H1 (cell line): Measurements from ENCODE around the gene SPATA16. TPM values are rescaled to one million over a fixed set of nuclear protein-coding genes. Genes with fewer than 3 reads are reported as not detected.

Source experiments
- CTCF ChIA-PET: fragments of 300-600 bp; sonication (Branson Sonifier 250); formaldehyde crosslinking; loops from one replicate; lab custom pipeline; 2021; ENCODE audit not compliant: partially characterized antibody; lab: Charles Lee
- POLR2A ChIA-PET: fragments of 300-600 bp; sonication (Branson Sonifier 250); formaldehyde crosslinking; loops from one replicate; lab custom pipeline; 2021; ENCODE audit warnings: inconsistent platforms; ENCODE audit not compliant: partially characterized antibody; lab: Charles Lee
- DNase-seq, 2 experiments: peaks; one replicate each; pipeline versions ENCODE4 v3.0.0 to v3.0.0-alpha.2; 2010 to 2022; ENCODE audit warnings: low spot score in 2 of 2, low read depth in 1 of 2, mixed read lengths in 1 of 2
- FAIRE-seq: peaks from 2 replicates; lab custom pipeline; 2011; peaks lifted over from hg19 to GRCh38; lab: Jason Lieb, UNC
- H2AFZ ChIP-seq: 2 replicates; pipeline ENCODE4 v1.8.1; 2012; ENCODE audit warnings: low read length, inconsistent platforms
- H2AK5ac ChIP-seq: 2 replicates; pipeline ENCODE4 v1.6.1; 2013; ENCODE audit warnings: low read depth, low read length
- H2BK120ac ChIP-seq: replicated peaks from 2 replicates; pipeline ENCODE3; 2013; ENCODE audit warnings: low read depth, low read length, inconsistent platforms
- H2BK12ac ChIP-seq: 2 replicates; pipeline ENCODE4 v1.6.1; 2013; ENCODE audit warnings: low read depth, low read length
- H2BK15ac ChIP-seq: 2 replicates; pipeline ENCODE4 v1.6.1; 2013; ENCODE audit warnings: low read length
- H2BK20ac ChIP-seq: 2 replicates; pipeline ENCODE4 v1.6.1; 2013; ENCODE audit warnings: low read length
- H2BK5ac ChIP-seq: 2 replicates; pipeline ENCODE4 v1.6.1; 2013; ENCODE audit warnings: low read depth, low read length
- H3K14ac ChIP-seq: 2 replicates; pipeline ENCODE4 v1.6.1; 2013; ENCODE audit warnings: inconsistent platforms; ENCODE audit not compliant: insufficient read length
- H3K18ac ChIP-seq: 2 replicates; pipeline ENCODE4 v1.6.1; 2013; ENCODE audit warnings: low read length; ENCODE audit errors: extremely low read depth
- H3K23ac ChIP-seq: 2 replicates; pipeline ENCODE4 v1.6.1; 2013; ENCODE audit warnings: inconsistent platforms; ENCODE audit not compliant: insufficient read length
- H3K23me2 ChIP-seq: 2 replicates; pipeline ENCODE4 v1.6.1; 2013; ENCODE audit warnings: low read depth, low read length
- H3K27ac ChIP-seq: 2 replicates; pipeline ENCODE4 v1.6.1; 2011; ENCODE audit warnings: low read depth, low read length, inconsistent platforms
- H3K27me3 ChIP-seq, 4 experiments: replicated peaks in 1 of 4; 1 replicate in 1 of 4; 2 replicates in 3 of 4; pipeline versions ENCODE4 v1.6.1 to v1.8.1; 2011 to 2013; ENCODE audit warnings: low read length in 3 of 4, mild to moderate bottlenecking in 3 of 4, inconsistent platforms in 2 of 4, mixed read lengths in 2 of 4, moderate library complexity in 1 of 4; ENCODE audit not compliant: control insufficient read depth in 3 of 4, insufficient read depth in 3 of 4; ENCODE audit errors: extremely low read depth in 1 of 4
- H3K36me3 ChIP-seq, 4 experiments: 2 replicates each; pipeline versions ENCODE4 v1.6.1 to v1.8.1; 2011 to 2013; ENCODE audit warnings: mild to moderate bottlenecking in 4 of 4, low read length in 3 of 4, moderate library complexity in 2 of 4, control low read depth in 1 of 4, inconsistent platforms in 1 of 4; ENCODE audit not compliant: insufficient read depth in 4 of 4, control insufficient read depth in 2 of 4
- H3K4ac ChIP-seq: replicated peaks from 2 replicates; pipeline ENCODE3; 2013; ENCODE audit warnings: low read length, low read depth, mixed read lengths, inconsistent platforms; ENCODE audit not compliant: insufficient read length
- H3K4me1 ChIP-seq, 4 experiments: replicated peaks in 1 of 4; 1 replicate in 1 of 4; 2 replicates in 3 of 4; pipeline versions ENCODE4 v1.6.1 to v1.8.1; 2011 to 2013; ENCODE audit warnings: low read length in 3 of 4, inconsistent platforms in 2 of 4, mixed read lengths in 1 of 4; ENCODE audit not compliant: insufficient read depth in 4 of 4, control insufficient read depth in 3 of 4
- H3K4me2 ChIP-seq, 2 experiments: 2 replicates each; pipeline versions ENCODE4 v1.6.1 to v1.8.1; 2011 to 2013; ENCODE audit warnings: low read depth in 2 of 2, low read length in 2 of 2, control low read depth in 1 of 2, inconsistent platforms in 1 of 2, mild to moderate bottlenecking in 1 of 2; ENCODE audit not compliant: insufficient read depth in 1 of 2
- H3K4me3 ChIP-seq, 4 experiments: fragments of 200-600, 300-600 bp in 1 of 4; sonication (generic), shearing (Covaris generic), sonication (Bioruptor Twin) in 1 of 4; 2 replicates each; pipeline versions ENCODE4 v1.5.1 to v1.8.1; 2011 to 2016; ENCODE audit warnings: low read length in 4 of 4, low read depth in 3 of 4, control low read depth in 2 of 4, inconsistent platforms in 2 of 4, mild to moderate bottlenecking in 2 of 4, mixed read lengths in 1 of 4, moderate library complexity in 1 of 4; ENCODE audit not compliant: insufficient read depth in 2 of 4; ENCODE audit errors: extremely low read depth in 1 of 4
- H3K56ac ChIP-seq: replicated peaks from 2 replicates; pipeline ENCODE3; 2013; ENCODE audit warnings: low read depth, mild to moderate bottlenecking, mixed read lengths, low read length, inconsistent platforms; ENCODE audit not compliant: insufficient read length
- H3K79me1 ChIP-seq: 2 replicates; pipeline ENCODE4 v1.6.1; 2013; ENCODE audit warnings: low read depth, low read length, control low read depth
- H3K79me2 ChIP-seq, 2 experiments: 2 replicates each; pipeline versions ENCODE4 v1.6.1 to v1.8.1; 2012 to 2013; ENCODE audit warnings: low read length in 2 of 2, mild to moderate bottlenecking in 2 of 2, inconsistent platforms in 1 of 2; ENCODE audit not compliant: insufficient read depth in 2 of 2, control insufficient read depth in 1 of 2
- H3K9ac ChIP-seq, 4 experiments: replicated peaks in 1 of 4; 1 replicate in 1 of 4; 2 replicates in 3 of 4; pipeline versions ENCODE4 v1.6.1 to v1.8.1; 2011 to 2013; ENCODE audit warnings: low read depth in 3 of 4, low read length in 3 of 4, control low read depth in 2 of 4, mild to moderate bottlenecking in 2 of 4, moderate library complexity in 2 of 4, inconsistent platforms in 1 of 4; ENCODE audit errors: extremely low read depth in 1 of 4
- H3K9me3 ChIP-seq, 2 experiments: 2 replicates each; pipeline versions ENCODE4 v1.6.1 to v1.8.1; 2012 to 2013; ENCODE audit warnings: mild to moderate bottlenecking in 2 of 2, moderate library complexity in 2 of 2, control low read depth in 1 of 2, inconsistent platforms in 1 of 2, low read depth in 1 of 2, low read length in 1 of 2, mixed read lengths in 1 of 2; ENCODE audit not compliant: insufficient read depth in 2 of 2
- H4K20me1 ChIP-seq, 2 experiments: replicated peaks in 1 of 2; 2 replicates each; pipeline versions ENCODE3 to v1.8.1; 2011 to 2013; ENCODE audit warnings: inconsistent platforms in 2 of 2, low read length in 2 of 2, mild to moderate bottlenecking in 1 of 2; ENCODE audit not compliant: insufficient read depth in 2 of 2, control insufficient read depth in 1 of 2
- H4K5ac ChIP-seq: 2 replicates; pipeline ENCODE4 v1.6.1; 2013; ENCODE audit warnings: low read length, low read depth, mixed read lengths, inconsistent platforms; ENCODE audit not compliant: insufficient read length
- H4K8ac ChIP-seq: 2 replicates; pipeline ENCODE4 v1.8.0; 2013; ENCODE audit warnings: mild to moderate bottlenecking, moderate library complexity, low read length, inconsistent platforms; ENCODE audit not compliant: insufficient read depth; ENCODE audit errors: extremely low read depth
- H4K91ac ChIP-seq: replicated peaks from 2 replicates; pipeline ENCODE3; 2013; ENCODE audit warnings: low read length, mixed read lengths, inconsistent platforms; ENCODE audit not compliant: insufficient read length
- CHD1 ChIP-seq: IDR thresholded peaks from 2 replicates; pipeline ENCODE4 v1.6.1; 2012; ENCODE audit warnings: low read depth, low read length, improper control_type of control experiment
- MAFK ChIP-seq: IDR thresholded peaks from 2 replicates; pipeline ENCODE4 v1.6.1; 2012; ENCODE audit warnings: low read depth, mild to moderate bottlenecking, improper control_type of control experiment, low read length
- RAD21 ChIP-seq, 2 experiments: IDR thresholded peaks in 1 of 2; conservative IDR thresholded peaks in 1 of 2; 2 replicates each; pipeline ENCODE4 v1.6.1; 2011; ENCODE audit warnings: low read depth in 2 of 2, low read length in 2 of 2, improper control_type of control experiment in 1 of 2, inconsistent platforms in 1 of 2, mild to moderate bottlenecking in 1 of 2, moderate library complexity in 1 of 2
- SP1 ChIP-seq: IDR thresholded peaks from 2 replicates; pipeline ENCODE4 v1.6.1; 2011; ENCODE audit warnings: low read depth, low read length
- TEAD4 ChIP-seq: IDR thresholded peaks from 2 replicates; pipeline ENCODE4 v1.6.1; 2012; ENCODE audit warnings: low read depth, low read length, inconsistent platforms, mixed read lengths
- WGBS, 2 experiments: shearing (Covaris generic) in 1 of 2; methylation state at CpG; one replicate each; pipeline versions ENCODE4 v1.1.6 to v1.1.7; 2013 to 2015; ENCODE audit warnings: low lambda C conversion rate in 2 of 2, mixed read lengths in 2 of 2, inconsistent platforms in 1 of 2, low coverage in 1 of 2, missing lambda C conversion rate in 1 of 2; ENCODE audit not compliant: insufficient replicate concordance in 2 of 2, insufficient coverage in 1 of 2, insufficient read length in 1 of 2; ENCODE audit errors: extremely low coverage in 1 of 2, missing lambda C conversion rate in 1 of 2; 5-methylcytosine and 5-hydroxymethylcytosine counted together
- polyA plus RNA-seq, 7 experiments: library from polyadenylated mRNA; depleted of rRNA in 3 of 7; stranded (reverse) in 5 of 7; unstranded in 2 of 7; fragments of >200 nt in 5 of 7; fragments of 200-250 nt in 2 of 7; gene quantifications; 1 replicate in 5 of 7; 2 replicates in 1 of 7; 4 replicates in 1 of 7; pipeline versions ENCODE4 v1.2.1 to v1.2.3, GENCODE V29; 2011 to 2013; ENCODE audit warnings: missing spikeins in 2 of 7, mixed read lengths in 2 of 7
- total RNA-seq: library from RNA; stranded (reverse); fragmentation: NEBNext Ultra II Directional; extraction: Animal tissue kit (Norgen Biotek cat#: 25700); gene quantifications from 2 replicates; pipeline ENCODE4 v1.2.1, GENCODE V29; 2021
- TF ChIP-seq, protein P1 (sequence below), 3 experiments: IDR thresholded peaks; 1 replicate in 2 of 3; 2 replicates in 1 of 3; pipeline versions ENCODE4 v1.5.1 to v1.6.1; 2011; ENCODE audit warnings: low read length in 3 of 3, mild to moderate bottlenecking in 3 of 3, inconsistent platforms in 2 of 3, low read depth in 1 of 3, moderate library complexity in 1 of 3; ENCODE audit not compliant: insufficient read depth in 1 of 3; ENCODE audit errors: control extremely low read depth in 1 of 3

SPATA16 gene
- total and polyA plus RNA-seq, 2 of the 8 experiments (the other 6 are each of a cell fraction or from before 2014, with no cell fraction given) = 0.05 to 2.7 TPM

DNA sequence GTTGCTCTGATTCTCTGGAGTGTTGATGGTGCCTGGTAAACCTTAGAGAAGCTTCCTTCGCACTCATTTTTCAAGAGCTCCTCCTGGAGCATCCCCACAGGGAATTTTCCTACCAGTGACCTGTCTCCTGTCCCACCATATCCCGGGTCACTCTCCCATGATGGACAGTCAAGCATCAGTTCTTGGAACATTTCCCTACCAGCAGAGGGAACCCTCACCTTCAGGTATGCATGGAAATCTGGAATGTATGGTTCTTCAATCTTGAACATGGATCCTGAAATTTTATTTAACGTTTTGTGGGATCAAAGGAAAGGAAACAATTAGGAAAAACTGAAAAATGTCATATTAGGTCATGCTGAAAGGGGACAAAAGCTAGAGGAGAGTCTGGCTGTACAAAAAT lies 153.8 kb downstream of the SPATA16 start:
- Histone ChIP-seq H3K56ac (no peak overlapping the region), H2BK15ac (no peak overlapping the region), H3K4me2 (no peak overlapping the region), H3K23ac (no peak overlapping the region), H3K4me1 (no peaks in the 10 kb centered on the region; a peak in 1 of 7 replicates), H3K9ac (no peak overlapping the region), H4K8ac (no peak overlapping the region), H3K4ac (no peak overlapping the region), H2AFZ (0 out of 2 replicates have a peak overlapping the region, but pooled peaks have one; percentile 73), H2BK20ac (no peak overlapping the region), H3K4me3 (no peak overlapping the region), H2BK12ac (no peak overlapping the region), H3K79me1 (no peaks in the 10 kb centered on the region), H3K79me2 (no peaks in the 10 kb centered on the region), H3K27ac (no peak overlapping the region), H4K91ac (no peak overlapping the region), H2BK120ac (no peak overlapping the region), H2BK5ac (no peak overlapping the region), H4K5ac (no peak overlapping the region), H4K20me1 (no peaks in the 10 kb centered on the region), H3K9me3 (no peaks in the 10 kb centered on the region), H3K14ac (no peak overlapping the region), H3K18ac (no peak overlapping the region), H3K36me3 (no peaks in the 10 kb centered on the region), H3K23me2 (peaks cover 2% of the 10 kb centered on the region; the same call in 1 of the 2 replicates), H3K27me3 (no peaks in the 10 kb centered on the region), H2AK5ac (no peak overlapping the region)
- peak; percentile 88 for FAIRE-seq
- WGBS, 2 experiments = 77% methylated on average over 3 of the region's 3 CpGs; no CpG with 5 or more reads in 1 of the 2 experiments
- TF ChIP-seq SP1 = no peak
- peak; percentile 80 to 84 for TF ChIP-seq RAD21 (IDR thresholded peaks at IDR 0.05 in 1 of 2, conservative IDR thresholded peaks at IDR 0.05 in 1 of 2; ENCODE audit: low read depth in 2 of 2, low read length in 2 of 2)
- TF ChIP-seq MAFK = no peak
- no peak for TF ChIP-seq CHD1
- TF ChIP-seq, protein P1, sequence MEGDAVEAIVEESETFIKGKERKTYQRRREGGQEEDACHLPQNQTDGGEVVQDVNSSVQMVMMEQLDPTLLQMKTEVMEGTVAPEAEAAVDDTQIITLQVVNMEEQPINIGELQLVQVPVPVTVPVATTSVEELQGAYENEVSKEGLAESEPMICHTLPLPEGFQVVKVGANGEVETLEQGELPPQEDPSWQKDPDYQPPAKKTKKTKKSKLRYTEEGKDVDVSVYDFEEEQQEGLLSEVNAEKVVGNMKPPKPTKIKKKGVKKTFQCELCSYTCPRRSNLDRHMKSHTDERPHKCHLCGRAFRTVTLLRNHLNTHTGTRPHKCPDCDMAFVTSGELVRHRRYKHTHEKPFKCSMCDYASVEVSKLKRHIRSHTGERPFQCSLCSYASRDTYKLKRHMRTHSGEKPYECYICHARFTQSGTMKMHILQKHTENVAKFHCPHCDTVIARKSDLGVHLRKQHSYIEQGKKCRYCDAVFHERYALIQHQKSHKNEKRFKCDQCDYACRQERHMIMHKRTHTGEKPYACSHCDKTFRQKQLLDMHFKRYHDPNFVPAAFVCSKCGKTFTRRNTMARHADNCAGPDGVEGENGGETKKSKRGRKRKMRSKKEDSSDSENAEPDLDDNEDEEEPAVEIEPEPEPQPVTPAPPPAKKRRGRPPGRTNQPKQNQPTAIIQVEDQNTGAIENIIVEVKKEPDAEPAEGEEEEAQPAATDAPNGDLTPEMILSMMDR (IDR thresholded peaks at IDR 0.05; ENCODE audit: control extremely low read depth in 1 of 3, insufficient read depth in 1 of 3, low read depth in 1 of 3, low read length in 3 of 3) = peak; percentile 40 to 65 (median 45); a peak in 3 of 4 replicates
- TF ChIP-seq TEAD4 = peak; percentile 77
- CTCF ChIA-PET = interaction anchor here (0.6 to 2.1 kb wide), 17 partner anchors 9 to 556 kb away, joined by 3 to 9 read pairs (median 4); no protein-coding TSS in a partner anchor
- POLR2A ChIA-PET = no interaction called here
- peak in 1 of 2 experiments; percentile 50 for DNase-seq
